Endodermal cell (in vitro differentiated cells): ENCODE measurements around the gene JAKMIP2. TPM values are rescaled to one million over a fixed set of nuclear protein-coding genes. Genes with fewer than 3 reads are reported as not detected.

Experiments used
- DNase-seq: peaks from one replicate; pipeline ENCODE4 v3.0.0-alpha.2; 2017
- H3K27ac ChIP-seq: 2 replicates; pipeline ENCODE4 v1.5.1; 2013; ENCODE audit warnings: mild to moderate bottlenecking, low read depth, low read length, moderate library complexity
- H3K27me3 ChIP-seq: 2 replicates; pipeline ENCODE4 v1.6.1; 2013; ENCODE audit warnings: mild to moderate bottlenecking, low read length, moderate library complexity; ENCODE audit not compliant: insufficient read depth, control insufficient read depth, poor library complexity, severe bottlenecking
- H3K36me3 ChIP-seq: 2 replicates; pipeline ENCODE4 v1.7.0; 2013; ENCODE audit warnings: mild to moderate bottlenecking, low read length, moderate library complexity; ENCODE audit not compliant: control insufficient read depth, insufficient read depth
- H3K4me1 ChIP-seq: one replicate; pipeline ENCODE4 v1.7.0; 2013; ENCODE audit warnings: low read length; ENCODE audit not compliant: control insufficient read depth, insufficient read depth
- H3K4me3 ChIP-seq: 2 replicates; pipeline ENCODE4 v1.5.1; 2013; ENCODE audit warnings: mild to moderate bottlenecking, low read length, moderate library complexity
- H3K9ac ChIP-seq: 2 replicates; pipeline ENCODE4 v1.6.1; 2013; ENCODE audit warnings: mild to moderate bottlenecking, low read length, moderate library complexity; ENCODE audit not compliant: poor library complexity, severe bottlenecking; ENCODE audit errors: extremely low read depth
- H3K9me3 ChIP-seq: 2 replicates; pipeline ENCODE4 v1.6.1; 2013; ENCODE audit warnings: mild to moderate bottlenecking, low read length, moderate library complexity; ENCODE audit not compliant: control insufficient read depth
- H3K27ac Mint-ChIP-seq: 2 replicates; pipeline ENCODE4 v1.8.0; 2020; ENCODE audit warnings: mixed read lengths
- H3K27me3 Mint-ChIP-seq: 2 replicates; pipeline ENCODE4 v1.8.0; 2021; ENCODE audit warnings: mild to moderate bottlenecking, mixed read lengths; ENCODE audit not compliant: insufficient read depth
- H3K36me3 Mint-ChIP-seq: 2 replicates; pipeline ENCODE4 v1.8.0; 2020; ENCODE audit warnings: low read depth, mixed read lengths
- H3K4me1 Mint-ChIP-seq: 2 replicates; pipeline ENCODE4 v1.8.0; 2020; ENCODE audit warnings: mixed read lengths
- H3K4me3 Mint-ChIP-seq: 2 replicates; pipeline ENCODE4 v1.8.0; 2020; ENCODE audit warnings: mild to moderate bottlenecking, moderate library complexity, mixed read lengths
- H3K9me3 Mint-ChIP-seq: 2 replicates; pipeline ENCODE4 v1.8.0; 2020; ENCODE audit warnings: mild to moderate bottlenecking, mixed read lengths
- CTCF ChIP-seq: fragments of 200-600 bp; sonication (generic); conservative IDR thresholded peaks from 2 replicates; pipeline ENCODE4 v1.5.0; 2021; ENCODE audit warnings: antibody characterized with exemption, mild to moderate bottlenecking
- WGBS, 2 experiments: methylation state at CpG; one replicate each; pipeline versions ENCODE4 v1.1.5 to v1.1.7; 2013; ENCODE audit warnings: missing lambda C conversion rate in 2 of 2, mixed read lengths in 1 of 2; ENCODE audit not compliant: insufficient coverage in 1 of 2, insufficient read length in 1 of 2; 5-methylcytosine and 5-hydroxymethylcytosine counted together
- total RNA-seq, 2 donors: library from RNA; stranded (reverse); fragmentation: NEBNext Ultra II Directional in 1 of 2; extraction: Animal tissue kit (Norgen Biotek cat#: 25700) in 1 of 2; gene quantifications; 2 replicates in 1 of 2; 3 replicates in 1 of 2; pipeline ENCODE4 v1.2.1, GENCODE V29; 2021

JAKMIP2 gene
- total RNA-seq, 2 donors from 2014 or later: 6.9 to 16.7 TPM

- H3K36me3 Mint-ChIP-seq: no peaks in the 10 kb centered on the region
- Histone ChIP-seq H3K9ac (no peak overlapping the region), H3K9me3 (no peaks in the 10 kb centered on the region), H3K27ac (no peak overlapping the region), H3K27me3 (no peaks in the 10 kb centered on the region), H3K36me3 (no peaks in the 10 kb centered on the region), H3K4me3 (no peak overlapping the region), H3K4me1 (no peaks in the 10 kb centered on the region)
- DNase-seq: no peak
- TF ChIP-seq CTCF: no peak
- H3K9me3 Mint-ChIP-seq: no peaks in the 10 kb centered on the region
- no peak overlapping the region for H3K27ac Mint-ChIP-seq
- H3K4me3 Mint-ChIP-seq: no peak overlapping the region
- WGBS, 2 experiments: 86 to 94% methylated on average over 4 to 5 of the region's 5 CpGs
- no peaks in the 10 kb centered on the region for H3K27me3 Mint-ChIP-seq
- no peaks in the 10 kb centered on the region for H3K4me1 Mint-ChIP-seq
These were observed 39.2 kb upstream of the JAKMIP2 start for GRCh38 chr5:147821766-147822165.

- Histone ChIP-seq H3K9ac (no peak overlapping the region), H3K27me3 (no peaks in the 10 kb centered on the region), H3K4me1 (no peaks in the 10 kb centered on the region), H3K27ac (no peak overlapping the region), H3K4me3 (no peak overlapping the region), H3K9me3 (peaks cover 9% of the 10 kb centered on the region), H3K36me3 (no peaks in the 10 kb centered on the region)
- Mint-ChIP-seq H3K27ac (no peak overlapping the region), H3K36me3 (no peaks in the 10 kb centered on the region), H3K4me1 (no peaks in the 10 kb centered on the region), H3K4me3 (no peak overlapping the region), H3K27me3 (no peaks in the 10 kb centered on the region), H3K9me3 (peaks cover 5% of the 10 kb centered on the region)
- WGBS, 2 experiments: 78% methylated on average over 1 of the region's 1 CpG; no CpG with 5 or more reads in 1 of the 2 experiments
- no peak for TF ChIP-seq CTCF
- DNase-seq: no peak
These were observed 36.8 kb upstream of the JAKMIP2 start for GRCh38 chr5:147819261-147819770.

GRCh38 chr5:147818290-147818689, 35.8 kb upstream of the JAKMIP2 start:
- H3K4me3 ChIP-seq: no peak overlapping the region
- TF ChIP-seq CTCF: no peak
- H3K9me3 Mint-ChIP-seq: peaks cover 5% of the 10 kb centered on the region
- H3K4me1 ChIP-seq: no peaks in the 10 kb centered on the region
- H3K36me3 Mint-ChIP-seq: no peaks in the 10 kb centered on the region
- H3K4me1 Mint-ChIP-seq: no peaks in the 10 kb centered on the region
- WGBS, 2 experiments: 80 to 83% methylated on average over 1 of the region's 1 CpG
- no peaks in the 10 kb centered on the region for H3K27me3 Mint-ChIP-seq
- H3K9ac ChIP-seq: no peak overlapping the region
- peaks cover 9% of the 10 kb centered on the region for H3K9me3 ChIP-seq
- H3K27ac ChIP-seq: no peak overlapping the region
- no peaks in the 10 kb centered on the region for H3K27me3 ChIP-seq
- no peak overlapping the region for H3K4me3 Mint-ChIP-seq
- H3K36me3 ChIP-seq: no peaks in the 10 kb centered on the region
- no peak for DNase-seq
- H3K27ac Mint-ChIP-seq: no peak overlapping the region
